COLO668 (cell line): ENCODE results near the gene MYMK.
A peak's percentile ranks its signal among the peaks of the same experiment; 100 is the strongest.

Experiments used
- DNase-seq: peaks from one replicate; lab custom pipeline; 2025; ENCODE audit not compliant: unreplicated experiment; lab: John Stamatoyannopoulos, UW

MYMK gene

DNA sequence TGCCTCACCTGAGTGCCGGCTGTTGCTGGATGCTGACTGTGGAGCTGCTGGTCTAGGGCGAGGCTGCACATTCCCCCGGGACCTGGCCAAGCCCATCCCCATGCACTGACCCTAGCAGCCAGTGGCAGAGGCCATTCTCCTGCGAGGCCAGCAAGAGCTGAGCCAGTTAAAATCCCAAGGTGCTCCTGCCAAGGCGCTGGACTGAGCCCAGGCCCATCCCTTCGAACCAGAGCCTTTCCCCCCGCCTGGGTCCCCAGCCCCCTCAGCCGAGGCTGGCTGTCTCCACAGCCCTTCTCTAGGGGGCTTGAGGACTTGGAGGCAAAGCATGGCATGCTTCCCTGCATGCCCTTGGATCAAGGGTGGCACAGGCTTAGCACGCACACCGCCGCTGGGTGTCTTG lies 11.3 kb upstream of the MYMK start:
- no peak for DNase-seq

DNA sequence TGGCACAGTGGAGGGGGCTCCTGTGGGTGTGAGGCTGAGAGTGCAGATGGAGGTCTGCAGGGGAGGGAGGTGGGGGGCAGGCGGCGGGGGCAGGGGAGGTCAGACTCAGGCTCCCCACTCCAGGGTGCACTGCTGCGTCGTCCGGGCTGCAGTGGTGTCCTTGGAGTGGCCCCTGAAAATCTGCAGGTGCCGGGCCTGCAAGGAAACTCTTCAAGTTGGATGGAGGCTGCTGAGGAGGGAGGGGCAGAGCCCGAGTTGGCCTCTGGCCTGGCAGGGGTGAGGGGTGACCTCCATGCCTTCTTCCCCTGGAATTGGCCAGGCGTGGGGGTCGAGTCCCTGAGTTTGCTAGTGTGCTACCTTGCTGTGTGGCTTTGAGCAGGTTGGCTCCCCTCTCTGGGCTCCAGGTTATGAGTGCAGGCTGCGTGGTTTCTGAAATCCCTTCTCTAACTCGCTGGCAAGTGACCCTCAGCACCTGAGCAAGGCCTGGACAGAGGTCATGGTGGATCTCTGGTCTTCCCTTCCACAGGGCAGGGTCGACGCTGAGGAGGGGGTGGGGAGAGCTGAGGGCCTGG lies 10.6 kb upstream of the MYMK start:
- no peak for DNase-seq

DNA sequence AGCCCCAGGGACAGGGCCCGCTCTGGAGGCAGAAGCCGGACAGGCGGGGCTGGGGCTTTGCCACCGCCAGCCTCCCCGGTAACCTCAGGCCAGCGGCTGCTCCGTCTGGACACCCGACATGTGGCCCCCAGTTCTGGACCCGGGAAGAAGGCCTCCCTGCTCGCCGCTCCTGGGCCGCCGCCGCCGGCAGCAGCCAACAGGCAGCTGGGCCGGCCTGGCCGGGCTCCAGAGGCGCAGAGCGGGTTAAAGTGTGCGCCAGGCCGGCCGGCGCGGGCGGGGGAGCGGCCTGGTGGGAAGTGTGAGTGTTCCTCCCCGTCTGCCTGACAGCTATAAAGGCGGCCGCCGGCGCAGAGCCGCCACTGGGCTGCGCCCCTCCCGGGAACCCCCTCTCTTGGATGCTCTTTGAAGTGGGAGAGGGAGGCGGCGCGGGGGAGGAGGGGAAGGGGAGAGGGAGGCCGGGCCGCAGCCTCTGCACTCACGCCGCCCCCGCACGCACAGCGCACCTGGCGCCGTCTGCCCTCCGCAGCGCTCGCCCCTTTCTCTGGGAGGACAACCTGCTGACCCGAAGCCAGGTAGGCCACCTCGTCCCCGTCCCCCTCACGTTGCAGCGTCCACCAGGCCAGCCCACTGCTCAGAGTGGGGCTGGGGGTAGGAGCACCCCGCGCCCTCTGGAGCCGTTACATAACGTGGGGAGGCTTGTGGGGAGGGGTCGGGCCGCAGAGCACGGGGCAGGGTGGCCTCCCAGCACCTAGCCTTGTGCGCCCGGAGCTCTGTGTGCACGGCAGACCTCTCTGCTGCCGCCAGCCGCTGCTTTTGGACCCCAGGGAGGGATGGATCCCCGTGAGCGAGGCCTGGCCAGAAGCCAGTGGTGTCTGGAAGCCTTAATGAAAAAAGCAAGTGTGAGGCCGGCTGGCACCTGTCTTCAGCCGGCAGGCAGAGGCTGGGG lies 9.9 kb upstream of the MYMK start, which contains the start of gene ADAMTSL2:
Gene ADAMTSL2 (plus strand): TSS at position 359 of the 946 bp plus-strand sequence. CDS start 2,009 bp downstream, outside the sequence.
- peak; percentile 80 for DNase-seq

DNA sequence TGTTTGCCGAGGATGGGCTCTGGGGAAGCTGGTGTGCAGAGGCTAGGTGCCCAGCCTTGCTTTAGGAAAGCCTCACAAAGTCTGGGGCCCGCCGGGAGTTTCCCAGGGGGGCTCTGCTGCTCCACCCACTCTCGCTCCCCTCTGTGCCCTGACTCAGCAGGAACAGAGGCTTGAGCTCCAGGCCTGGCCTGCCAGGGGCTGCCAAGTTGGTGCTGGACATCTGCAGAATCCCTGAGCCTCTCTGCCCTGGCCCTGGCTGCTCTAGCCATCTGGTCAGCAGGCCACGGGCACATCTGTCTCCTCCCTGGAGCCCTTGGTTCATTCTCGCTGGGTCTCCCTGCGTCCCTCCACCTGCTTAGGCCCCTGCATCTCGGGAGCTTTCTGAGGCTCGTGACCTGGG lies 9.1 kb upstream of the MYMK start:
- peak; percentile 43 for DNase-seq

DNA sequence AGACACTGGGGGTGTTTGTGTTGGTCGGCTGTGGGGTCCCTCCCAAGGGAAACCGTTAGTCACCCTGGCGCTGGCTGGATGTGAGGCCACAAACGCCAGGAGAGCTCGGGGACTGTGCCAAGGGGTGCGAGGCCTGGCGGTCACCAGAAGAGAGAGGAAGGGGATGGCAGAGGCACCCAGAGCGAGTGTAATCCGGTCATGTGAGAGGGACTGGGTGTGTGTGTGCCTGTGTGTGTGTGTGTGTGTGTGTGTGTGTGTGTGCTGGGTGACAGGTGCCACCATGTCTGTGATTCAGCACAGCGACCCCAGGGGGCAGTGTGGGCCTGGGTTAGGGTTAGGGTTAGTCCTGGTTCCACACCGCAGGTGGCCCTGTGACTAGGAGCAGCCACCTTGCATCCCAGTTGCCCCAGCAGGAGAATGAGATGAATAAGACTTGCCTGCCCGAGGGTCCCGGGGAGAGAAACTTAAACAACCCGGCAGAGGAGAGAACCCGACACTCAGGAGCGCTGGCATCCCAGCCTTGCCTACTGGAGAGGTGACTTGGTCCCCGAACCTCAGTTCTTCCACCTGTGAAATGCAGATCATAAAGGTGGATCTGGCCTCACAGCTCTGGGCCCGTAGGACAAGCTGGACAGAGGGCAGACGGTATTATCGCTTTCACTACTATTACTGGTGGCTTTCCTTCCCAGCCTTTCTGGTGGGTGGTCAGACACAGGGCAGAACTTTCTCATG lies 8.3 kb upstream of the MYMK start:
- peak; percentile 89 for DNase-seq

DNA sequence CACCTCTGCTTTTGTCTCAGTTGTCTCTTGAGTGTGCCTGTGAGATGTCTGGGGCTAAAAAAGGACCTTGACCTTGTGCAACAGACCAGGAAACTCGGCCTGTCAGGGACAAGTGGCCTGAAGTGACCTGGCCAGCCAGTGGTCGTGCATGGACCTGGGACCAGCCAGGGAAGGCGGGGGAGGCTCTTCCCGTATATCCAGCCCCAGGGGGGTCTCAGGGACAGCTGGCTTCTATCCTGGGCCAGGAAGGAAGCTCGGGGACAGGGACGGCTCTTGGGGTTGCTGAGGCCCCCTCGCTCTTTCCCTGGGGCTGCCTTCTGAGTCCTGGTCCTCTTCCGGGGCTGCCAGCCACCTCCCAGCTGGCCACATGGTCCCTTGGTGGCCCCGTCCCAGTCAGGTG lies 6.5 kb upstream of the MYMK start:
- no peak for DNase-seq

DNA sequence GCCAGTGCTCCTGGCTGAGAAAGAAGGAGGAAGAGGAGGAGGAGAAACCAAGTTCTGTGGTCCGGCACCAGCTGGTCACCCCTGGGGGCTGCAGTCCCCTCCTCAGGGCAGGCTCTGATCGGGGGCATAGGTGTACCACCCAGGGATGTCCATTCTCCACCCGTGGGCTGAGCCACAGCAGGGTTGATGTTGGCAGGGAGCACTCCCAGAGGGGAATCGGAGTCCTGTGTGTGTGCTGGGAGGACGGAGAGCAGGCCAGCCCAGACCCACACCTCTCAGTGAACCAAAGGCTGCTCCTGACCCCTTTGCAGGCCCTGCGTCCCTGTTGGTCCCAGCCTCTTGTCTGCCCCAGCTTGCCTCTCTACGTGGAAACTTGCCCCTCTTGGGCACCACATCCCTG lies 5.1 kb upstream of the MYMK start:
- no peak for DNase-seq

DNA sequence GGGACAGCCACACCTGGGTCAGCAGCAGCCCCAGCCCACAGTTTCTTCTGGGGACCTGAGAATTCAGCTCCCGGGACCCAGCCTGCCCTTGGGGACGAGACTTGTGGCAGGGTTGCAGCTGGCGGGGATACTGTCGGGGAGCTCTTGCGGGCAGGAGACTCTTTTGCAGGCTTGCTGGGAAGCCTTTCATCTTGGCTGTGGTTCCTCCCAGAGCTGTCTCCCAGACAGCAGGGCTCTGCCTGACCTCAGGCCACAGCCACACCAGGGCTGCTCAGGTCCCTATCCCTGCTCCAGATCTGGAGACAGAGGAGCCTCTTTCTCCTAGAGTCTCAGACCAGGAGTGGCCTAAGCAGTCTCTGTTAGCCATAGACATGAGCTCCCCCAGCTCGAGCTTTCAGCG lies 4.7 kb upstream of the MYMK start:
- DNase-seq: no peak

DNA sequence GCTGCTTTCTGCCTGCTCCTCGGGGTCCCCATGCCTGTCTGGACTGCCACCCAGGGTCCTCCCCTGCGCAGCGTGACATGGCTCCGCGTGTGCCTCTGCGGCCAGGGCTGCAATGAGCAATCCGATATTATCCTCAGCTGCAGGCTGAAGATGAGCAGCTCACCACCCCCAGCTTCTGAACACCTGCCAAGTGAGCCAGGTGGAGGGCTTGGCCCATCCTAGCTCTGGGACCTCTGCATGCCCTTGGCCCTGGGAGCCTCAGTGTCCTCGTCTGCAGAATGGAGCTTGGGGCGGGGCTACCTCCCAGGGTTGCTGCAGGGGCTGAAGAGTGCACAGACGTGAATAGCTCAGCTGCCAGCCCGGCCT lies 4.1 kb upstream of the MYMK start:
- peak; percentile 73 for DNase-seq

DNA sequence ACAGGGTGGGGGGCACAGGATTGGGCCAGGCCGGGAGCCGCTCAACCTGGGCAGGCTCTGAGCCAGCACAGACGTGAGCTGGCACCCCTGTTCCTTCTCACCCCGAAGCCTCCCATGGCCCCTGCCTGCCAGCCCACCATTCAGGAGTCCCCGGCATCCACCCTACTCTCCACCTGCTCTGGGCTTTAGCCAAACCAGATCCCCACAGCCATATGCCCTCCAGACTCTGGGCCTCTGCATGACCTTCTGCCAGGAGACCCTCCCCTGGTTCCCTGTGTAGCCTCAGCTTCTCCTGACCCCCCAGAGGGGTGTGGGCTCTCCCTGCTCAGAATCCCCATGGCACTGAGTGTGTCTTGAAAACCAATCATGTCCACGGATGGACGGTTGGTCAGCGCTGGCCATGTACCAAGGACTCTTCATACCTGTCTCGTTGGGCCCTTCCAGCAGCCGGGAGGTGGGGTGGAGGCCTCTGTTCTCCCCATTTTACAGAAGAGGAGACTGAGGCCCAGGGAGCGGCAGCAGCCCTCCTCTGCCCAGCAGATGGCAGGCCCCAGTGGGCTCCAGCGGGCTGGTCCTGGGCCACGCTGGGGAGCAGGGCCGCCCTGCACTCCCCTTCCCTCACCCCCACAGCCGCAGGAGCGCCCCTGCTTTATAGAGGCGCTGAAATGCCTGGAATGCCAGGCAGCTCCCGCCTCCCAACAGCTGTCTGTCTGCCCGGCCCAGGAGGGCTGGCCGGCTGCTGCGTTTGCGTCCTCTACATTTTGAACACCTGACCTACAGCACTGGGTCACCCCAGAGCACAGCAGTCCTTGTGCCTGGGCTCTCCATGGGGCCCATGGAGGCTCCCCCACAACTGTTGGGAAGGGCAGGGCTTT lies 3.5 kb upstream of the MYMK start:
- DNase-seq: peak; percentile 61

DNA sequence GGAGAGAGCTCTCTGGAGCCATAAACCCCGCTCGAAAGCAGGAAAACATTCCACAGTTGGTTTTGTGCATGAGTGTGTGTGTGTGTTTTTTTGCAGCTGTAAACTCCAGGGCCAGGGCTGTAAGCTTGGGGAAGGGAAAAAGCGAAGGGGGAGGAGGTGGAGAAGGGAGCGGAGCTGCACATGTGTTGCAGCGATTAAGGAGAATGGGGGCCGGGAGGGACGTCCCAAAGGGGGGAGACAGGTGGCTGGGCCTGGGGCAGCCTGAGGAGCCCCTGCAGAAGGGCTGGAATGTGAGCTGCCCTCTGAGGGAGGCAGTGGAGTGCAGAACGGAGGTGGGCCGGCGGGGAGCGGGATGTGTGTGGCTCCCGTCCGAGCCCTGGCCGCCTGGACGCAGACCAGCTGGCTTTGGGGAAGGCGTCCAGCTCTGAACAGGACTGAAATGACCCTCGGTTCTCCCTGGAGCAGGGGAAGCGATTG lies 2.7 kb upstream of the MYMK start:
- no peak for DNase-seq

DNA sequence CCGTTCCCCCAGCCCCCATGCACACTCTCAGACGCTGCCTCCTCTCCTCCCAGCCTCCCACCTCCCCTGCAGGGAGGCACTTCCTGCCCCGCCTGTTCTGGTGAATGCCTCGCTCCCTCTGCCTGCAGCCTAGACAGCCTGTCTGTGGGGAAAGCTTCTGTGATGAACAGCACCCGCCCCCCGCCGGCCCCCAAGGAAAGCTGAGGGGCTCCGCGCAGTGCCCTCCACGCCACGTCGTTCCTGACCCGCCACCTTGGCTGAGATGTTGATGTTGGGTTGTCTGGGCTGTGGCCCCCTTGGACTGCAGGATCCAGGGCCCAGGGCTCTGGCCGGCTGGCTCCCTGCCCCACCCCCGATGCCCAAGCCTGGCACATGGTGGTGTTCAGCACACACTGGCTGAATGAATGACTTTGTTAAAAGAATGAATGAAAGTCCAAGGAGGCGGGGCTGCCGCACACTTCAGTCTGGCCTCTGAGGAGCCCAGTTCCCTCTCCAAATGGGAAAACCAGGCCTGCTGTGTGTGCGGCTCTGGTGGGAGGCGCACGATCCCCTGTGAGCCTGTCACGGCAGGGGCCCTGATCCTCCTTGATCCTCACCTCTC lies 2.1 kb upstream of the MYMK start:
- DNase-seq: peak; percentile 13

DNA sequence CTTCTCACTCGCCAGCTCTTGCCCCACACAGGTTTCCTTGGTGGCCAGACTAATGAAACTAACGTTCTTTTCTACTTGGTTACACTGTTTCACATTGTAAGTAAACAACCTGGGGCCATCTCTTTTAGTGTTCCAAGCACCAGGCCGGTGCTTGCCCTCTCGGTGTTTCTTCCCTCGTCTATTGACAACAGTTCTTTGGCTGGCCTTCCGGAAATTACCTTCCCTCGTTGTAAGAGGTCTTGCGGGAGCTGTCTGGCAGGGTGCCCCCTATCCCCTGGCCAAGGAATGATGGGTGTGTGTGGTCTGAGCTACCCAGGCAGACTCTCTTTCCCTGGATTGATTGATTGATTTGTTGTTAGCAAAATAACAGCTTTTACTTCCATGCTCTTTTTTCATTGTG lies 918 bp upstream of the MYMK start:
- no peak for DNase-seq

DNA sequence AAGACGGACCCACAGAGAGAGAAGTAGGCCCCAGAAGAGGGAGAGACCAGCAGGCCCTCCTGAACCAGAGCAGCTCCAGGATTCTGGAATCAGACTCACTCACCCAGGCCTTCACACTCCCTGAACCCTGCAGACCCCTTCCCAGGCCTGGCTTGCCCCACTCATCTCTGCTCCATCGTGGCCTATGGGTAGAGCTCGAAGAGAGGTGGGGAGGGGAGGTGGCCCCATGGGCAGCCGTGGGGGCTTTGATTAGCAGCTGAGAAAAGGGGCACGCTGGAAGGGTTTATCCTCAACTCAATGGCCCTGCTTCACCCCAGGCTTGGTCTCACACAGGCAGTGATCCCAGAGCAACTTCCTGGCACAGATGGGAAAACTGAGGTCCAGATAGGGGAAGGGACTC lies 613 bp downstream of the MYMK start:
- DNase-seq: no peak

DNA sequence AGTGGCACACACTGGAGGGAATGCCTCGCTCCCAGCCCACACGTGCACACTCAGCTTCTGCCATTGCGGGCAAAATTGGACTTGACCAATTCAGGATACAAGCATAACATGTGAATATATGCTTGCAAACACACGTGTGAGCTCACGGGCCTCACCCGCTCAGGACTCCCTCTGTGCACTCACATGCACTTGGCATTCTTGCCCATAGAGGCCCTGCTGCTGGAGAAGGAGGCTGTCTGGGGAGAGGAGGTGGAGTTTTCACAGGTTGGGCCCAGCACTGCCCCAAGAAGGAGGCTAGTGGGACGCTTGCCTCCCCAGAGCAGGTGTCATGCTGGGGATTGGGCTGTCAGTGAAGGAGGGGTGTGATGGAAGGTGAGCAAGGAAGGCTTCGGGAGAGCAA lies 1.7 kb downstream of the MYMK start:
- no peak for DNase-seq

DNA sequence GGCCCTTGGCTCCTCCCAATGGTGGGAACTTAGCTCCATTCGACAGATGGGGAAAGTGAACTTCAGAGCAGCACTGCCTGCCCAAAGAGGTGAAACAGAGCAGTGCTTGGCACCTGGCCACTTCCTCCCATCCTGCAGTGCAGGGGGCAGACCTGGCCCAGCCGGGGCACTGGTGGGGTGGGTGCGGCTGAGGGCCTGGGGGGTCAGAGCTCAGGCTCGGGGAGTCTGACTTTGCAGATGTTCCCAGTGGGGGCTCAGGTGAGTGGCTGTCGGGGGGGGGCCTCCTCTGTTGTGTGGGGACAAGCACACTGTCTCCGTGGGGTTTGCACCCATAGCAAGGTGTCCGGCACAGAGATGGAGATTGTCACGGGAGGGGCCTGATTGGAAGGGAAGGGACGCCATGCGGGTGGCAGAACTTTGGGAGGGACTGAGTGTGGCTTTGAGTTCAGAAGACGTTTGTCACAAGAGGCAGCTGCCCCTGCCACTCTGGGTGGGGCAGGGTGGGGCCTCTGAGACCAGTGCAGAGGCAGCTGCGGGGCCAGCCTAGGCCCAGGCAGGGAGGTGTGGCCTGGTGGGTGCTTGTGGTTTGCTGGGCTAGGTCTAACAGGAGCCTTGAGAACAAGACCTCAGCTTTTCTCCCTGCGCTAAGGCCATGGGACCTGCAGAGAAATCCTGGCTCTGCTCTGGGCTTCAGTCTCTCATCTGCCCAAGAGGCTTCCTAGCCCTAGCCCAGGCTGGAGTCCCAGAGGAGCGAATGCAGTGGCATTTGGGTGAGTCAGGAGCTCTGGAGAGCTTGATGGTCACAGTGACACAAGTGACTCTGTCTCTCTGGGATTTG lies 2.5 kb downstream of the MYMK start:
- DNase-seq: peak; percentile 47

DNA sequence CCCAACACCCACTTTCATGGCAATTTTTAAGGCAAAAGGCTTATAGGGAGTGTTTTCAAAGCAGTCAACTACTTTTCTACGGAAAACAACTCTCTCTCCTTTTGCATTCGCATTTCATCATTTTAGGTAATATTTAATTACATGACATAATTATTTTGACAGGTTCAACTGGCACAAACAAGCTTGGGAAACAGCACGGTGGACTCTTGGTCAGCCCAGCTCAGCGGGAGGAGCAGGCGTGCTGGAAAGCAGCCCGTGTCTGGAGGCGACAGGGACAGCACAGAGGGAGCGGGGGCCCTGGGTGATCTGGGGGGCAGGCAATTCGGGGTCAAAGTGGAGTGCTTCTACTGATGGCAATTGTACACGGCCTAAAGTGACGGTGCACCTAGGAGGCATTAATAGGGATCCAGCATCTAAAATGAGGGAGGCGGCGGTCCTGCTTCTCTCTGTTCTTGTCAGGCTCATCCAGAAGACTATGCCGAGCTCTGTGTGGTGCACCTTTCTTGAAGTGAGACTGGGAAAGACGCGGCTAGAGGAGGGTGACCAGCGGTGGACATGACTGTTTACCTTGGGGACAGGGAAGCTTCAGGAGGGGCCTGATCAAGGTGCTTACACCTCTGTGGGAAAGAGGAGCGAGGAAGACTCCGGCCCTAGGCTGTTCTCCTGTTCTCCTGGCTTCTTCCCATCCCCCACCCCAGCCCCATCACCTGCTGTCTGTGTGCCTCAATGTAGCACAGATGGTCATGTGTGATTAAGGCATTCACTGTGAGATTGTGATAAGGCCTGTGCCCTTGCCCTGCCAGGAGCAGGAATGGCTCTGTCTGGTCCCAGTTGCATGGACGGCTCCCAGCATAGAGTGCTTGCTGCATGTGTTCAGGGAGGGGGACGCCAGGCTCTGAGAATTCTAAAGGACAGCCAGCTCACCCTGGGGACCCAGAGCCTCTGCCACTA lies 3.4 kb downstream of the MYMK start:
- peak; percentile 10 for DNase-seq

DNA sequence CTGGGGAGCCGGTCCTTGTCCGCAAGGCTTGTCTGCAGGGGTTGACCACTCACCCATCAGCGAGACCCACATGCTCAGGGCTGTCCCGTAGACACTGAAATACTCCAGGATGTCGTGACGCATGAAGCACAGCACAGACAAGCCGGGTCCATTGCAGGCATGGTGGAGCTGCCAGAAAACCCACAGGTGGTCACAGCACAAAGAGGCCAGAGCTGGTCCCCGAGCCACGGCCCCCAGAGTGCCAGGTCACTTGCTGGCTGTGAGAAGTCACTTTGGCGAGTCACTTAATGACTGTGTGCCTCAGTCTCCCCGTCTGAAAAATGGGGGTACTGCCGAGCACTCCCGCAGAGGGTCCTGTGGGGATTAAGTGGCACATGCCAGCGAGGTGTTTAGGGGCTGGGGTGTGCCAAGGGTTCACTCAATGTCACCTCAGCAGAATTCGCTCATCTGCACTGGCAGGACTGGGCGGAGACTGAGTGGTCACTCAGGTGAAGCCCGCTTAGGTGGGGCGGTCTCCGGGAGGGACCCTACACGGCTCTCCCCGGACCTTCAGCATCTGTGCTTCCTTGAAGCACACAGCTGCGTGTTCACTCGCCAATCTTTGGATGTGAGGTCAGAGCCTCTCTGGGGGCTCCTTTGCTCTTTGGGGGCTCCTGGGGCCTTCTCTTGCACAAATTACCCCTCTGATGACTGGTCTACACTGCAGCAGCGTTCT lies 4.5 kb downstream of the MYMK start:
- no peak for DNase-seq
